Amniotic stem cell (primary cell): ENCODE measurements around the gene PBX2.
A peak's percentile ranks its signal among the peaks of the same experiment; 100 is the strongest.
"Not testable (repeated sequence)": the region's sequence is repeated elsewhere in the genome, so short reads cannot be mapped to it uniquely, and the experiment has no call there.

Source experiments
- DNase-seq: peaks from one replicate; lab custom pipeline; 2025; lab: John Stamatoyannopoulos, UW

Gene PBX2

GRCh38 chr6:32186151-32186840 is 3.7 kb downstream of the PBX2 start:
- DNase-seq, result not testable (repeated sequence)

GRCh38 chr6:32185681-32186131 is 4.3 kb downstream of the PBX2 start:
- DNase-seq, result peak; percentile 81

- no peak for DNase-seq
These were observed 5.8 kb downstream of the PBX2 start, which contains the start of gene AGER for GRCh38 chr6:32184084-32184640. Gene AGER, minus strand, starts transcription at chr6:32184253. Its CDS starts 31 bp downstream, at chr6:32184222.

GRCh38 chr6:32183483-32184083 is 6.4 kb downstream of the PBX2 start:
- DNase-seq, result no peak

GRCh38 chr6:32183030-32183429 is 7.0 kb downstream of the PBX2 start:
- DNase-seq, result no peak

GRCh38 chr6:32182555-32182981 is 7.4 kb downstream of the PBX2 start:
- no peak for DNase-seq

GRCh38 chr6:32181915-32182529 is 8.0 kb downstream of the PBX2 start:
- DNase-seq, result no peak

- no peak for DNase-seq
These were observed 8.8 kb downstream of the PBX2 start for GRCh38 chr6:32181148-32181702.

GRCh38 chr6:32179766-32180405 is 10.1 kb downstream of the PBX2 start:
- no peak for DNase-seq

- DNase-seq, result no peak
These were observed 11.2 kb downstream of the PBX2 start for GRCh38 chr6:32178547-32179440.

GRCh38 chr6:32177788-32178546 is 12.0 kb downstream of the PBX2 start, which contains the start of gene RNF5:
Gene RNF5, plus strand, starts transcription at chr6:32178405. Its CDS starts 107 bp downstream, at chr6:32178512.
- DNase-seq, result peak; percentile 100

GRCh38 chr6:32177183-32177787 is 12.7 kb downstream of the PBX2 start:
- DNase-seq, result peak; percentile 56

GRCh38 chr6:32176476-32177182 is 13.4 kb downstream of the PBX2 start:
- peak; percentile 52 for DNase-seq

GRCh38 chr6:32175711-32176475 is 14.1 kb downstream of the PBX2 start, which contains the start of gene AGPAT1:
Gene AGPAT1, minus strand, starts transcription at chr6:32176084. Its CDS starts 4,588 bp downstream, at chr6:32171496.
- DNase-seq, result peak; percentile 86

- no peak for DNase-seq
These were observed 14.7 kb downstream of the PBX2 start for GRCh38 chr6:32175322-32175710.

GRCh38 chr6:32174416-32174815 is 15.6 kb downstream of the PBX2 start:
- no peak for DNase-seq

- no peak for DNase-seq
These were observed 16.8 kb downstream of the PBX2 start for GRCh38 chr6:32173051-32173727.
